CD4-positive, alpha-beta T cell treated with Interleukin-21 for 1 hour (primary cell): Measurements from ENCODE around the gene DCBLD2.
"Not testable (repeated sequence)": the region's sequence is repeated elsewhere in the genome, so short reads cannot be mapped to it uniquely, and the experiment has no call there.

Experiments used
- DNase-seq: peaks from one replicate; pipeline ENCODE4 v3.0.0-alpha.2; 2020

The DCBLD2 gene

DNA sequence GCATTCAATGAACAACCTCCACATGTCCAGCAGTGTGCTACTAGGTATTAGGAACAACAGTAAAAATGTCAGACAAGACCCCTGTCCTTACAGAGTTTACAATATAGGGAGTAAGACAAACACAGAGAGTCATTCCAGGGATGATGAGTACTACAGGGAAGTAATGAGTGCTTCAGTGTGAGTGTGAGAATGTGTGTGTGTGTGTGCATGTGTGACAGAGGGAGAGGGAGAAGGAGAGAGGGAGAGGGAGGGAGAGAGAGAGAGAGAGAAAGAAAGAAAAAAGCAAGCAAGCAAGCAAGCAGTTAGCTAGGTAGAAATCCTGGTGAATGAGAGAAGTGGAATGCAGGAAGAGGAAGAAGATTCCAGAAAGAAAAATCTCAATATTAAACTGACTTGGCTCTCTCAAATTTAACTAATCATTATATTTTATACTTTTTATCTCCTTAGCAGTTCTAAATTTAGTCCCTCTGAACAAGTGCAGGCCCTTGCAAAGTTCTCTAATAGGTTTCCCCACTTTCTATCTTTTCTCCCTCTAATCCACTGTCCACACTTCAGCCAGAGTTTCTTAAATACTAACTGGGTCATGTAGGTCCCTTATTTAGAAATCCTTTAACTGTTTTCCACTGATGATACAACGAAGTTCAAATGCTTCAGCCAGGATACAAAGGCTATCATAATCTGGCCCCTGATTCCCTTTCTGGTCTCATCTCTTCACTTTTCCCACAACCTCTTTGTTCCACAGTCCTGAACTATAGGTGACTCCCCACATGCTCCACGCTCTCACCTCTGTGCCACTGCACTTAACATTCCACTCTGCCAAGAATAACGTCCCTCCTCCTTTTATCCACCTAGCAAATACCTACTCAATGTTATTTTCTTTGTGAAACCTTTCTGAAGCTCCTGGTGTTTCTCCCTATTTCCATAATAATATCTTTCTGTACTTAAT lies 10.3 kb downstream of the DCBLD2 start:
- no peak for DNase-seq

DNA sequence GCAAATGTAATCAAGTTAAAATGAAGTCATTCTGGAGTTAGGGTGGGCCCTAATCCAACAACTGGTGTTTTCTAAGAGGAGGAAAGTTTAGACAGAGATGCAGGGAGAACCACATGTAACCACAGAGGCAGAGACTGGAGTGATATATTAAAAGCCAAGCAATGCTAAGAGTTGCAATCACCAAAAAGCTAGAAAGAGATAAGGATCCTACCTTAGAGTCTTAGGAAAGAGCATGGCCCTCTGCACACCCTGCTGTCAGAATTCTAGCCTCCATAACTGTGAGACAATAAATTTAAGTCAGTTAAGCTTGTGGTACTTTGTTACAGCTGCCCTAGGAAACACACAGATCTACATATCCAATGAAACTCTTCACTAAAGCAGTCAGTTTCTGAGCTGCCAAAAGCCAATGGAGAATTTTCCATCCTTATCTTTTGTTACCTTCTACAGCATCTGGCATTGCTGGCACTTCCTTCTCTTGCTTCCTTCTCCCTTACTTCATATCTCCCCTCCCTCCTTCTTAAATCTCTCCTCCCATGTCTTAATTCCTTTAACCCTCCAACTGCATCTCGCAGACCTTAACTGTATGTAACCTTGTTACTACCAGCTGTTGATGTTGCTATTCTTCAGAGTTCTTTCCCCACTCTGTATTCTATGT lies 11.2 kb downstream of the DCBLD2 start:
- DNase-seq: no peak

DNA sequence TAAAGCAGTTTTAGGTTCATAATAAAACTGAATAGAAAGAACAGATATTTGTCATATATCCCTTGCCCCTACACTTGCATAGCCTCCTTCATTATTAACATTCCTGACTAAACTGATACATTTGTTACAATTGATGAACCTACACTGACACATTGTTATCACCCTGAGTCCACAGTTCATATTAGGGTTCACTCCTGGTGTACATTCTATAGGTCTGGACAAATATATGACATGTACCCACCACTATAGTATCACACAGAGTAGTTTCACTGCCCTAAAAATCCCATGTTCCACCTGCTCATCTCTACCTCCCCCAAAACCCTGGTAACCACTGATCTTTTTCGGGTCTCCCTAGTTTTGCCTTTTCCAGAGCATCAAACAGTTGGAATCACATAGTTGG lies 13.8 kb downstream of the DCBLD2 start:
- DNase-seq: no peak

DNA sequence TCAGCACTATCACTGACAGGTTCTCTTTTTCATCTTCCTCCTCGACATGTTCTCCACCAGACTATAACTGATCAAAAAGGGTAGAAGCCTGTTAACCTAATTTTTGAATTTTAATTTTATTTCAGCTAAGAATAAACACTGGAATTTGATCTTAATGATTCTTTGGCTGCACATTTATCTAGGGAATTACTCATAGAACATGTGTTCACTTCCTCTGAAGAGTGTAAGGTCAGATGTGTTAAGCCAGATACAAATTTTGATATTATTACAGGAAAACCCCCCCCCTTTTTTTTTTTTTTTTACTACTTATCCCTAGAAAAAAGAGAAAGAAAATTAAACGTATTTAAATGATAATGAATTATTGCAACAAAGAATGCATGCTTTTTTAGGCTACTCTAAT lies 15.0 kb downstream of the DCBLD2 start:
- DNase-seq: no peak

DNA sequence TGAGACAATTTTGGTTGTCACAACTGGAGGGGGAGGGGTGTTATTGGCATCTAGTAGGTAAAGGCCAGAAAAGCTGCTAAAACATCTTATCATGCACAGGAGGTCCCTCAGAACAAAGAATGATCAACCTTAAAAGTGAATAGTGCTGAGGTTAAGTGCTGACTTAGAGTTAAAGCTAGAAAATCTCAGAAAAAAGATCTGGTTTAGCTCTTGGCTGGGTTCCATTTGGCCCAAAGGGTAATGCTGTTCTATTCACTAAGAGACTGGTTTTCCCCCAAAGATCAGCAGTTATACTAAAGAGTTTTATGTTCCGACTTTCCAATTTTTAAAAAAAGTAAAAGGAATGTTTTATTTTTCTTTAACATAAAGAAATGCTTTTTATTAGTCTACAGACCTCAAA lies 15.6 kb downstream of the DCBLD2 start:
- DNase-seq: no peak

DNA sequence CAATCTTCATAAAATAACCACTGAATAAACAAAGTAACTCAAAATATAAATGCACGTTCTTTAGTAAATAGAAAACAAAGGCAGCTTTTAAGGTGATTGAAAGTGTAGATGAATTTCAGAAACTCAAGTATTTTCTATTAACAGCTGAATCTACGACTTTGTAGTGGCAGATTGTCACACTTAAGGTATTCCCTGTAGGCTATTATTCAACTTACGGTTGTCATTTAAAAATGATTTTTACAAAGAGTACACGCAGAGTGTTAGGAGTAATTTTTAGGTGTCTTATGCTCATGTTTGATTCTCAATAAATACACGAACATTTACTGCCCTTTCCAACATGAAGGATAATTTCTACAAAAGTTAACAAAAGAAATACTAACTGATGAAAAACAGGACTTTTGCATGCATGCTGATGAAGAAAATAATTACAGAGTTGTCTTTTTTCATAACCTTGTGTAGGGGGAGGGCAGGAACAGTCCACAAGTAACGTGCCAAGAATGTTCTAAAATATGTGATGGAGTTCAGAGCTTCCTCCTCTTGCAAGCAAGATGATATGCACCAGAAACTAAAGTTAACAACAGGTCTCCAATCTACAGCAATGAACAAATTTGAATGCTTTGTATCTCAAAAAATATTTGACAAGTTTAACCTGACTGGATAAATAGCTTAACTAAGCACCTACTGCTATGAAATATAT lies 16.7 kb downstream of the DCBLD2 start:
- DNase-seq: no peak

DNA sequence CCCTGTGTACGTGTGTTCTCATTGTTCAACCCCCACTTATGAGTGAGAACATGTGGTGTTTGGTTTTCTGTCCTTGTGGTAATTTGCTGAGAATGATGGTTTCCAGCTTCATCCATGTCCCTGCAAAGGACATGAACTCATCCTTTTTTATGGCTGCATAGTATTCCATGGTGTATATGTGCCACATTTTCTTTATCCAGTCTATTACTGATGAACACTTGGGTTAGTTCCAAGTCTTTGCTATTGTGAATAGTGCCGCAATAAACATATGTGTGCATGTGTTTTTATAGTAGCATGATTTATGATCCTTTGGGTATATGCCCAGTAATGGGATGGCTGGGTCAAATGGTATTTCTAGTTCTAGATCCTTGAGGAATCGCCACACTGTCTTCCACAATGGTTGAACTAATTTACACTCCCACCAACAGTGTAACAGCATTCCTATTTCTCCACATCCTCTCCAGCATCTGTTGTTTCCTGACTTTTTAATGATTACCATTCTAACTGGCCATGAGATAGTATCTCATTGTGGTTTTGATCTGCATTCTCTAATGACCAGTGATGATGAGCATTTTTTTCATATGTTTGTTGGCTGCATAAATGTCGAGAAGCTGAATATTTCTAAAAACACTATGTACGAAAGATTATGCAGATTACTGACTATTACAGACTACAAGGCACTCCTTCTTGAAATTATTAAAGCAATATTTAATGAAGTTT lies 18.7 kb downstream of the DCBLD2 start:
- not testable (repeated sequence) for DNase-seq

DNA sequence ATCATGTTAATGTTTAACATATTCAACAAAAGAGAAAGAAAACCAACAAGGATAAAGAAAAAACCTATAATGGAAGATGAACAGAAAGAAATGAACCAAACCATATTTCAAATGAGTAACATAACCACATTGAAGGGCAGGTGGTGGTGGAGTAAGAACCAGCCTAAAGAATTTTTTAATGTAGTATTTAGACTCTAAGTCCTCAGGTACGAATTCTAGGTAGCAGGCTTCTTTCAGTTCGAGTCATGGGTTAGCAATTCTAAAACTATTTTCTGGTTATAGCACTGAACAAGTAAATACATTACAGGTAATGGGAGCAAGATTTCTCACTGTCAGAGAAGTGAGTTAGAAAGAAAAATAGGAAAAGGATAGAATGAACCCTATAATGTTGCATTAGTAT lies 24.4 kb downstream of the DCBLD2 start:
- no peak for DNase-seq

DNA sequence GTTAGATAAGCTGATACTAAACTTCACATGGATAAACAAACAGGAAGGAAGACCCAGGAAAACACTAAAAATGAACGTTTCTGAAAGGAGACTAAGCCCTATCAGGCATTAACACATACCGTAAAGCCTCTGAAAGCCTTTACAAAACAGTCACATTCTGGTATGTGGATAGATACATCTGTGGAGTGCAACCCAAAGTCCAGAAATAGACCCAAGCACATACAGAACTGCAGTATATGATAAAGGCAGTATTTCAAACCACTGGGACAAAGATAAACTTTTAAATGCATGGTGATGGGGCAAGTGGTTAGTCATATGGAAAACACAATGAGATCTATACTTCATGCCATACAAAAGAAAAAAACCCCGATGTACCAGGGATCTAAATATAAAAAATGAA lies 26.0 kb downstream of the DCBLD2 start:
- no peak for DNase-seq

DNA sequence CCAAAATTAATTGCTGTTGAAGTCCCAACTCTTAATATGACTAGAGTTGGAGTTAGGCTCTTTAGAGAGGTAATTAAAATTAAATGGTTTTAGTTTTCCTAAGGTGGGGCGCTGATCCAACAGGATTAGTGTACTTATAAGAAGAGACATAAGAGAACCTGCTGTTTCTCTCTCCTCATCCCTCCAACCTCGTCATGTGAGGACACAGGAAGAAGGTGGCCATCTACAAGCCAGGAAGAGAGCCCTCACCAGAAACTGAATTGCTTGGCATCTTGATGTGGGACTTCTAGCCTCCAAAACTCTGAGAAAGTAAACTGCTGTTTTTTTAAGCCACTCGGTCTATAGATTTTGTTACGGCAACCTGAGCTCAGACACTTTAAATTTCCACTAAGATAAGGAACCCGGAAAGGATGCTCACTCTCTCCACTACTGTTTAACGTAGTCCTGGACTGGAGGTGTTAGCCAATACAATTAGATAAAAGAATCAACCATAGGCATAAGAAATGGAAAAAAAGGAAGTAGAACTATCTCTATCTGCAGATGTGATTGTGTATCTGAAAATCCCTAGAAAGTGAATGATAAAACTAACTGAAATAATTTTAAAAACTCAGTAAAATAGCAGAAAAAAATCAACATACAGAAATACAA lies 26.8 kb downstream of the DCBLD2 start:
- no peak for DNase-seq

DNA sequence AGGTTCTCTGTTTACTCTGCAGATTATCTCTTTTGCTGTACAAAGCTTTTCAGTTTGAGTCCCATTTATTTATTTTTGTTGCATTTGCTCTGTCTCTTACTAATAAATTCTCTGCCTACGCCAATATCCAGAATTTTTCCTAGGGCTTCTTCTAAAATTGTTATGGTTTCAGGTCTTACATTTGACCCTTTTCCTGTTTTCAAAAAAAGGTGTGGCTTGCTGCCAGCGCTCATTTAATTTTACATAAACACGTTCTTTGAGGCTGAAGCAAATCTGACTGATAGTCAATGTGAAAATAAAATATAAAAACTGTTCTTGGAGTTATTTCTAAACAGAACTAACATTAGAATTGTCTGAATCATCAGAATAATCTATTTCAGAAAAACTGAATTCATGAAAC lies 32.1 kb downstream of the DCBLD2 start:
- DNase-seq: no peak

DNA sequence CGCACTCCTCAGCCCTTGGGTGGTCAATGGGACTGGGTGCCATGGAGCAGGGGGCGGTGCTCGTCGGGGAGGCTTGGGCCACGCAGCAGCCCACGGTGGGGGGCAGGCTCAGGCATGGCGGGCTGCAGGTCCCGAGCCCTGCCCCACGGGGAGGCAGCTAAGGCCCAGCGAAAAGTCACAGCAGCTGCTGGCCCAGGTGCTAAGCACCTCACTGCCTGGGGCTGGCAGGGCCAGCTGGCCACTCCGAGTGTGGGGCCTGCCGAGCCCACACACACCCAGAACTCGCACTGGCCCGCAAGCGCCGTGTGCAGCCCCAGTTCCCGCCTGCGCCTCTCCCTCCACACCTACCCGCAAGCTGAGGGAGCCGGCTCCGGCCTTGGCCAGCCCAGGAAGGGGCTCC lies 43.5 kb downstream of the DCBLD2 start:
- not testable (repeated sequence) for DNase-seq

DNA sequence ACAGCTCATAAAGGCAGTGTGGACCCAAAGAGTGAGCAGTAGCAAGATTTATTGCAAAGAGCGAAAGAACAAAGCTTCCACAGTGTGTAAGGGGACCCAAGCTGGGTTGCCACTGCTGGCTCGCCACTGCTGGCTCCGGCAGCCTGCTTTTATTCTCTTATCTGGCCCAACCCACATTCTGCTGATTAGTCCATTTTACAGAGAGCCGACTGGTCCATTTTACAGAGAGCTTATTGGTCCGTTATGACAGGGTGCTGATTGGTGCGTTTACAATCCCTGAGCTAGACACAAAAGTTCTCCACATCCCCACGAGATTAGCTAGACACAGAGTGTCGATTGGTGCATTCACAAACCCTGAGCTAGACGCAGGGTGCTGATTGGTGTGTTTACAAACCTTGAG lies 44.2 kb downstream of the DCBLD2 start:
- not testable (repeated sequence) for DNase-seq

DNA sequence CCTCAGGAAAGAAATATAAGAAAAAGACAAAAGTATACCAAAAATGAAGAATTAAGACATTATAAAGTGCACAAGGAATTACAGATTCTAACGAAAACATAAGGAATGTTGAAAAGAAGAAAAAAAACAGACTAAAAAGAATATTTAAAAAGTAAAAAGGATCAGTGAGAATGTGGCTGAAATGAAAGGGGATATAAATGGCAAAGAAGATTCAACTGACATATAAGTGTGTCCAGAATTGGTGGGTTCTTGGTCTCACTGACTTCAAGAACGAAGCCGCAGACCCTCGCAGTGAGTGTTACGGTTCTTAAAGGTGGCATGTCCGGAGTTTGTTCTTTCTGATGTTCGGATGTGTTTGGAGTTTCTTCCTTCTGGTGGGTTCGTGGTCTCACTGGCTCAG lies 44.8 kb downstream of the DCBLD2 start:
- DNase-seq: no peak

DNA sequence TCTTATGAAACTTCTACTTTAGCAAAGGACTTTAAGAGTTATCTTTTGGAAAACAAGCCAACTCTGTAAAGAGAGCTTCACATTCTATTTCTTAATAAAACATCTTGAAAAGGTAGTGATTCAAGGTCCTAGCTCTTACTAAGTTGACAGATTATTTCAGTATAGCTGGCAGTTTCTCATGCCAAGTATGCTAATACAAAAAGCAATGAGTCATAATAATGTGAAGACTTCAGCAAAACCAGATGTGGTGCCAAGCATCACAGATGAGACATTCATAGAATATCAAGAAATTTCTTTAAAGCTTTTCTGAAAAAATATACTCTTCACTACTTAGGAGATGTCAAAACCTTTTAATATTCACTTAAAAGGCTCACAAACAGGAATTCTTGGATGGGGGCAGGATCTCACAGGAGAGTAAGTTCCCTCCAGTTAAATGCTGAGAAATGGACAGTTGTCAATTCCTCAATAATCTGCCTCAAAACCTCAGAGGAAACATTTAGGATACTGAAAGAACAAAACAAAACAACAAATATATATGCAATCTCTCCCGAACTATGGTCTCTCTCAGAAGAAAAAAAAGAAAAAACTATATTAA lies 45.6 kb downstream of the DCBLD2 start:
- no peak for DNase-seq

DNA sequence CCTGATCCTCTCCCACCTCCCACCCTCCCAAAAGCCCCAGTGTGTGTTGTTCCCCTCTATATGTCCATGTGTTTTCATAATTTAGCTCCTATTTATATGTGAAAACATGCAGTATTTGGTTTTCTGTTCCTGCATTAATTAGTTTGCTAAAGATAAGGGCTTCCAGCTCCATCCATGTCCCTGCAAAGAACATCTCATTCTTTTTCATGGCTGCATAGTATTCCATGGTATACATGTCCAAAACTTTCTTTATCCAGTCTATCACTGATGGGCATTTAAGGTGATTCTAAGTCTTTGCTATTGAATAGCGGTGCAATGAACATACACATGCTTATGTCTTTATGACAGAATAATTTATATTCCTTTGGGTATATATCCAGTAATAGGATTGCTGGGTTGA lies 53.4 kb downstream of the DCBLD2 start:
- no peak for DNase-seq

DNA sequence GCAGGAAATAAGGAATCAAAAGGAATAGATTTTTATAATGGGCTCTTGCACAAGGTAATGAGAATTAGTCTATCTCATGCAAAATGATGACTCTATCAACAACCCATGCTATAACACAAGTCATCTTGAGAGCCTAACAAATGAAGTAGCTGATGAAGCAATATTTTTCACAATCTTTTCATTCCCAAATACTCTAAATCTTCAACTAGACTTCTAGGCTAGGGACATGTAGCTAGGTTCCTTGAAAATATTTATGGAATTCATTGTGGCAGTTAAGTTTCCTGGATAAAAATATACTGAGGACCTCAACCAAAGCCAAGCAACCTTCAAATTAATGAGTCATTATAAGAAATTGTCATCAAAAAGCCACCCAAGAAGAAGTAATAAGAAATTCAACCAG lies 55.4 kb downstream of the DCBLD2 start:
- DNase-seq: no peak

DNA sequence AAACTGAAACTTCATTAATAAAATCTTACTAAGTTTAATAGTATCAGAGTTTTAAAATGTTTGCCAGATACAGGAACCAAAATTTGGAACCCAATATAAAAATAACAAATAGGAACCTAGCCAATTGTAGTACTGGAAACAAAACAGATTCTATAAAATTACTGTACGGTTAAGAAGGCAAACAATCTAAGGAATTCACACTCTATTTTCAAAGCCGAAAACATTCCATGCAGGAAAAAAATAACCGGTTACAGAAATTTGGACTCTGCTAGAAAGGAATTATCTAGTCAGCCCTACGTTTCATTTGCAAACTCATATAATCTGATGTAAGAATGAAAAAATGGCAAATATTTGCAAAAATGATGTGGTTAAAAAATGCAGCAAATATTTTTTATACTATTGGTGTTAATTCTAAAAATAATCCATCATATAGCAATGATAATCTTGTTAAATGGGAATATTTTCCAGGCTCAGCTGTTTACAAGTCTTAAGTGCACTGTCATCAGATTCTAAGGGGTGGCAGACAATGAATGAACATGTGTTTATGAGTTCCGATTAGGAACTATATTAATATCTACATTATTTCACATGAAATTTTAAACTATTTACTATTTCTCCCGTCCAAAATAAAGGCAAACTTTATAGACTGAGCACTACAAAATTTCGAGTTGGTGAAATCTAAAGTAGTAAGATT lies 58.1 kb downstream of the DCBLD2 start:
- no peak for DNase-seq

DNA sequence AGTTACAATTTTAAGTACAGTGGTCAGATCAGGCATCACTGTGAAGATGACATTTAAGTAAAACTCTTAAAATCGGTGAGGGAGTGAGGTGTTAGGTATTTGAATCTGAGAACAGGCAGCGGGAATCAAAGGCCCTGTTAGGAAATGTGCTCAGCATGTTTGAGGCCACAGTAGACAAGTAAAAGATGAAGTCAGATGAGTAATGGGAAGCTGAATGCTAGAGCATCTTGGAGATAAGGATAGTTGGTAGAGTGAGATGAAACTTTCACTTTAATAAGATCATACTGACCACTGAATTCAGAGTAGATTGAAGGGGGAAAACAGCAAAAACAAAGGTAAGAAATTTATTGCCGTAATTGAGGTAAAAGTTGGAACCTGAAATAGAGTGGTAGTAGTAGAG lies 61.6 kb downstream of the DCBLD2 start:
- no peak for DNase-seq

DNA sequence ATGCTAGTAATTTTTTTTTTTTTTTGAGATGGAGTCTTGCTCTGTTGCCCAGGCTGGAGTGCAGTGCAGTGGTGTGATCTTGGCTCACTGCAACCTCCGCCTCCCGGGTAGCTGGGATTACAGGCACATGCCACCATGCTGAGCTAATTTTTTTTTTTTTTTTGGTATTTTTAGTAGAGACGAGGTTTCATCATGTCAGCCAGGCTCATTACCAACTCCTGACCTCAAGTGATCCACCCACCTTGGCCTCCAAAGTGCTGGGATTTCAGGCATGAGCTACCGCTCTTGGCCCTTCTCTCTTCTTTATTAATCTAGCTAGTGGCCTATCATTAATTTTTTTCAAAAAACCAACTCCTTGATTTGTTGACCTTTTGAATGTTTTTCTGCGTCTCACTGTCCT lies 70.4 kb downstream of the DCBLD2 start:
- not testable (repeated sequence) for DNase-seq

DNA sequence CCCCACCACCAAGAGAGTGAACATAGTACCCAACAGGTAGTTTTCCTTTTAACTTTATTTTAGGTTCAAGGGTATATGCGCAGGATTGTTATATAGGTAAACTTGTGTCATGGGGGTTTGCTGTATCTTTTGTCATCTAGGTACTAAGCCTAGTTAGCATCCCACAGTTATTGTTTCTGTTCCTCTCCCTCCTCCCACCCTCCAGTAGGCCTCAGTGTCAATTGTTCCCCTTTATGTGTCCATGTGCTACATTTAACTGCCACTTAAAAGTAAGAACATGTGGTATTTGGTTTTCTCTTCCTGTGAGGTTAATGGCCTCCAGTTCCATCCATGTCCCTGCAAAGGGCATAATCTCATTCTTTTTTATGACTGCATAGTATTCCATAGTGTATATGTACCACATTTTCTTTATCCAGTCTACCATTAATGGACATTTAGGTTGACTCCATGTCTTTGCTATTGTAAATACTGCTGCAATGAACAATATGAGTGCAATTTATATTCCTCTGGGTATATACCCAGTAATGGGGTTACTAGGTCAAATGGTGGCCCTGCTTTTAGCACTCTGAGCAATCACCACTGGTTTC lies 72.2 kb downstream of the DCBLD2 start:
- no peak for DNase-seq
